ENCODE data around the gene EGLN2. TPM values are rescaled to one million over a fixed set of nuclear protein-coding genes. Genes with fewer than 3 reads are reported as not detected.
"Not testable (repeated sequence)": the region's sequence is repeated elsewhere in the genome, so short reads cannot be mapped to it uniquely, and the experiment has no call there.

The EGLN2 gene
- total and polyA plus RNA-seq, 10 of the 15 experiments (the other 5 are each of a cell fraction or from before 2014, with no cell fraction given), result 8.6 to 93.0 (median 66.8) TPM

- no peak overlapping the region for H3K9ac ChIP-seq (ENCODE audit: control insufficient read depth, insufficient read depth, low read length)
- no peaks in the 10 kb centered on the region for H3K79me2 ChIP-seq (ENCODE audit: control insufficient read depth, insufficient read depth, low read length)
- 39% methylated on average over 7 of the region's 7 CpGs for WGBS (ENCODE audit: insufficient coverage, insufficient replicate concordance, low lambda C conversion rate, missing lambda C conversion rate)
- CTCF ChIA-PET, result interaction anchor here (0.8 to 1.0 kb wide), 3 partner anchors 11 to 1353 kb away, joined by 3 to 4 read pairs (median 3); no protein-coding TSS in a partner anchor
- SMC1A ChIA-PET (ENCODE audit: uncharacterized antibody, unreplicated experiment), result no interaction called here
- H3K27ac ChIP-seq (ENCODE audit: control insufficient read depth, insufficient read depth), result no peak overlapping the region
- no peak overlapping the region for H2AFZ ChIP-seq (ENCODE audit: control insufficient read depth, low read depth, low read length)
- H3K4me2 ChIP-seq (ENCODE audit: control insufficient read depth, insufficient read depth), result no peak overlapping the region
- ATAC-seq (no peak), DNase-seq (ENCODE audit: low read depth, low spot score) (no peak), FAIRE-seq (no peak)
- H3K9me3 ChIP-seq (replicated peaks; ENCODE audit: control insufficient read depth, insufficient read depth, low read length), result no peaks in the 10 kb centered on the region
- H3K36me3 ChIP-seq (ENCODE audit: control insufficient read depth in 2 of 2, insufficient read depth in 2 of 2, low read length in 1 of 2), result no peaks in the 10 kb centered on the region
- no peaks in the 10 kb centered on the region for H3K4me1 ChIP-seq (ENCODE audit: control insufficient read depth, insufficient read depth, low read length)
- POLR2A ChIA-PET, result no interaction called here
- BruUV-seq (replicated peaks), result no TSS peak
- no peaks in the 10 kb centered on the region for H3K27me3 ChIP-seq (replicated peaks in 1 of 2; ENCODE audit: control insufficient read depth in 2 of 2, insufficient read depth in 2 of 2, low read length in 1 of 2)
- no peak overlapping the region for H3K4me3 ChIP-seq
- no peaks in the 10 kb centered on the region for H4K20me1 ChIP-seq (ENCODE audit: control insufficient read depth, insufficient read depth)
- RAD21 ChIA-PET (ENCODE audit: unreplicated experiment), result interaction anchor here (0.6 to 0.7 kb wide), 2 partner anchors 247 to 534 kb away, joined by 3 to 4 read pairs; no protein-coding TSS in a partner anchor
- in situ Hi-C loops (cut with MboI) (no loop called here), intact Hi-C loops (cut with micrococcal nuclease; ENCODE audit: unreplicated experiment) (no loop called here)
- TF ChIP-seq BMI1 (IDR thresholded peaks at IDR 0.05; ENCODE audit: borderline replicate concordance) (no peak), REST (IDR thresholded peaks at IDR 0.05; ENCODE audit: low read depth, low read length) (no peak), BACH1 (IDR thresholded peaks at IDR 0.05; ENCODE audit: borderline replicate concordance) (no peak), HCFC1 (IDR thresholded peaks at IDR 0.05; ENCODE audit: low read length) (no peak)
These were observed 32.8 kb downstream of the EGLN2 start for GRCh38 chr19:40831502-40832430.

- H3K4me1 ChIP-seq (ENCODE audit: control insufficient read depth, insufficient read depth, low read length); H3K27ac ChIP-seq (ENCODE audit: control insufficient read depth, insufficient read depth); SMC1A ChIA-PET (ENCODE audit: uncharacterized antibody, unreplicated experiment); H3K9me3 ChIP-seq (replicated peaks; ENCODE audit: control insufficient read depth, insufficient read depth, low read length); BruUV-seq (replicated peaks); in situ Hi-C loops (cut with MboI); H3K79me2 ChIP-seq (ENCODE audit: control insufficient read depth, insufficient read depth, low read length); H3K4me2 ChIP-seq (ENCODE audit: control insufficient read depth, insufficient read depth); H2AFZ ChIP-seq (ENCODE audit: control insufficient read depth, low read depth, low read length); H3K27me3 ChIP-seq (replicated peaks in 1 of 2; ENCODE audit: control insufficient read depth in 2 of 2, insufficient read depth in 2 of 2, low read length in 1 of 2); H3K4me3 ChIP-seq; intact Hi-C loops (cut with micrococcal nuclease; ENCODE audit: unreplicated experiment); ATAC-seq; POLR2A ChIA-PET; H3K36me3 ChIP-seq (ENCODE audit: control insufficient read depth in 2 of 2, insufficient read depth in 2 of 2, low read length in 1 of 2); FAIRE-seq; H4K20me1 ChIP-seq (ENCODE audit: control insufficient read depth, insufficient read depth); H3K9ac ChIP-seq (ENCODE audit: control insufficient read depth, insufficient read depth, low read length); DNase-seq (ENCODE audit: low read depth, low spot score): not testable (repeated sequence)
- ChIA-PET CTCF (interaction anchor here (0.8 to 0.9 kb wide), 2 partner anchors 11 to 1352 kb away, joined by 3 to 4 read pairs; no protein-coding TSS in a partner anchor), RAD21 (ENCODE audit: unreplicated experiment) (interaction anchor here (0.6 to 0.7 kb wide), 2 partner anchors 247 to 534 kb away, joined by 3 to 4 read pairs; no protein-coding TSS in a partner anchor)
- 30% methylated on average over 3 of the region's 4 CpGs for WGBS (ENCODE audit: insufficient coverage, insufficient replicate concordance, low lambda C conversion rate, missing lambda C conversion rate)
These were observed 33.4 kb downstream of the EGLN2 start for GRCh38 chr19:40832431-40832790.
